Measurements from ENCODE around the gene CABP7.

CABP7 gene

GRCh38 chr22:29755889-29756288, 36.1 kb downstream of the CABP7 start:
- H3K4me1 ChIP-seq (ENCODE audit: control insufficient read depth in 2 of 2, insufficient read depth in 2 of 2, low read length in 2 of 2), result no peaks in the 10 kb centered on the region
- H3K36me3 ChIP-seq (ENCODE audit: control insufficient read depth in 2 of 2, insufficient read depth in 2 of 2, low read length in 2 of 2), result no peaks in the 10 kb centered on the region
- no peak overlapping the region for H3K9ac ChIP-seq (ENCODE audit: low read depth in 1 of 2, low read length in 2 of 2)
- H3K4me3 ChIP-seq (ENCODE audit: low read length in 2 of 2), result no peak overlapping the region
- H3K27ac ChIP-seq (ENCODE audit: low read depth in 2 of 2, low read length in 2 of 2), result no peak overlapping the region
- no peaks in the 10 kb centered on the region for H3K9me3 ChIP-seq (ENCODE audit: control insufficient read depth in 2 of 2, low read length in 2 of 2)
- H3K27me3 ChIP-seq (ENCODE audit: control insufficient read depth in 2 of 2, insufficient read depth in 2 of 2, low read length in 2 of 2), result no peaks in the 10 kb centered on the region

GRCh38 chr22:29756341-29756740, 36.5 kb downstream of the CABP7 start:
- H3K4me3 ChIP-seq (ENCODE audit: low read length in 2 of 2), result no peak overlapping the region
- H3K9ac ChIP-seq (ENCODE audit: low read depth in 1 of 2, low read length in 2 of 2), result no peak overlapping the region
- no peaks in the 10 kb centered on the region for H3K4me1 ChIP-seq (ENCODE audit: control insufficient read depth in 2 of 2, insufficient read depth in 2 of 2, low read length in 2 of 2)
- no peaks in the 10 kb centered on the region for H3K27me3 ChIP-seq (ENCODE audit: control insufficient read depth in 2 of 2, insufficient read depth in 2 of 2, low read length in 2 of 2)
- no peak overlapping the region for H3K27ac ChIP-seq (ENCODE audit: low read depth in 2 of 2, low read length in 2 of 2)
- no peaks in the 10 kb centered on the region for H3K36me3 ChIP-seq (ENCODE audit: control insufficient read depth in 2 of 2, insufficient read depth in 2 of 2, low read length in 2 of 2)
- H3K9me3 ChIP-seq (ENCODE audit: control insufficient read depth in 2 of 2, low read length in 2 of 2), result no peaks in the 10 kb centered on the region

- H3K27ac ChIP-seq (ENCODE audit: low read depth in 2 of 2, low read length in 2 of 2), result no peak overlapping the region
- H3K4me1 ChIP-seq (ENCODE audit: control insufficient read depth in 2 of 2, insufficient read depth in 2 of 2, low read length in 2 of 2), result no peaks in the 10 kb centered on the region
- H3K4me3 ChIP-seq (ENCODE audit: low read length in 2 of 2), result no peak overlapping the region
- no peaks in the 10 kb centered on the region for H3K27me3 ChIP-seq (ENCODE audit: control insufficient read depth in 2 of 2, insufficient read depth in 2 of 2, low read length in 2 of 2)
- H3K36me3 ChIP-seq (ENCODE audit: control insufficient read depth in 2 of 2, insufficient read depth in 2 of 2, low read length in 2 of 2), result no peaks in the 10 kb centered on the region
- no peaks in the 10 kb centered on the region for H3K9me3 ChIP-seq (ENCODE audit: control insufficient read depth in 2 of 2, low read length in 2 of 2)
- H3K9ac ChIP-seq (ENCODE audit: low read depth in 1 of 2, low read length in 2 of 2), result no peak overlapping the region
Measured at GRCh38 chr22:29757096-29757495, 37.3 kb downstream of the CABP7 start.

- Histone ChIP-seq H3K27me3 (ENCODE audit: control insufficient read depth in 2 of 2, insufficient read depth in 2 of 2, low read length in 2 of 2) (no peaks in the 10 kb centered on the region), H3K36me3 (ENCODE audit: control insufficient read depth in 2 of 2, insufficient read depth in 2 of 2, low read length in 2 of 2) (no peaks in the 10 kb centered on the region)
Measured at GRCh38 chr22:29758068-29758622, 38.3 kb downstream of the CABP7 start.

GRCh38 chr22:29758959-29759358, 39.2 kb downstream of the CABP7 start:
- no peaks in the 10 kb centered on the region for H3K4me1 ChIP-seq (ENCODE audit: control insufficient read depth in 2 of 2, insufficient read depth in 2 of 2, low read length in 2 of 2)
- no peak overlapping the region for H3K4me3 ChIP-seq (ENCODE audit: low read length in 2 of 2)
- H3K27ac ChIP-seq (ENCODE audit: low read depth in 2 of 2, low read length in 2 of 2), result no peak overlapping the region

More at GRCh38 chr22:29758068-29758622, 38.3 kb downstream of the CABP7 start:
- no peaks in the 10 kb centered on the region for H3K9me3 ChIP-seq (ENCODE audit: control insufficient read depth in 2 of 2, low read length in 2 of 2)
- no peaks in the 10 kb centered on the region for H3K4me1 ChIP-seq (ENCODE audit: control insufficient read depth in 2 of 2, insufficient read depth in 2 of 2, low read length in 2 of 2)
- H3K9ac ChIP-seq (ENCODE audit: low read depth in 1 of 2, low read length in 2 of 2), result no peak overlapping the region
- no peak overlapping the region for H3K4me3 ChIP-seq (ENCODE audit: low read length in 2 of 2)
- H3K27ac ChIP-seq (ENCODE audit: low read depth in 2 of 2, low read length in 2 of 2), result no peak overlapping the region

GRCh38 chr22:29762263-29762662, 42.5 kb downstream of the CABP7 start:
- Histone ChIP-seq H3K27me3 (ENCODE audit: control insufficient read depth in 2 of 2, insufficient read depth in 2 of 2, low read length in 2 of 2) (no peaks in the 10 kb centered on the region), H3K27ac (ENCODE audit: low read depth in 2 of 2, low read length in 2 of 2) (no peak overlapping the region), H3K4me1 (ENCODE audit: control insufficient read depth in 2 of 2, insufficient read depth in 2 of 2, low read length in 2 of 2) (peaks cover 8% of the 10 kb centered on the region in 2 donors), H3K36me3 (ENCODE audit: control insufficient read depth in 2 of 2, insufficient read depth in 2 of 2, low read length in 2 of 2) (no peaks in the 10 kb centered on the region), H3K9ac (ENCODE audit: low read depth in 1 of 2, low read length in 2 of 2) (no peak overlapping the region), H3K4me3 (ENCODE audit: low read length in 2 of 2) (no peak overlapping the region), H3K9me3 (ENCODE audit: control insufficient read depth in 2 of 2, low read length in 2 of 2) (no peaks in the 10 kb centered on the region)

More at GRCh38 chr22:29758959-29759358, 39.2 kb downstream of the CABP7 start:
- no peak overlapping the region for H3K9ac ChIP-seq (ENCODE audit: low read depth in 1 of 2, low read length in 2 of 2)
- no peaks in the 10 kb centered on the region for H3K27me3 ChIP-seq (ENCODE audit: control insufficient read depth in 2 of 2, insufficient read depth in 2 of 2, low read length in 2 of 2)
- H3K36me3 ChIP-seq (ENCODE audit: control insufficient read depth in 2 of 2, insufficient read depth in 2 of 2, low read length in 2 of 2), result no peaks in the 10 kb centered on the region
- no peaks in the 10 kb centered on the region for H3K9me3 ChIP-seq (ENCODE audit: control insufficient read depth in 2 of 2, low read length in 2 of 2)

GRCh38 chr22:29765905-29766631, 46.3 kb downstream of the CABP7 start:
- peaks cover 12 to 18% of the 10 kb centered on the region in 2 donors for H3K4me1 ChIP-seq (ENCODE audit: control insufficient read depth in 2 of 2, insufficient read depth in 2 of 2, low read length in 2 of 2)
- H3K9ac ChIP-seq (ENCODE audit: low read depth in 1 of 2, low read length in 2 of 2), result peak overlapping the region; percentile 94 to 96
- H3K4me3 ChIP-seq (ENCODE audit: low read length in 2 of 2), result peak overlapping the region; percentile 88 to 92
- H3K27me3 ChIP-seq (ENCODE audit: control insufficient read depth in 2 of 2, insufficient read depth in 2 of 2, low read length in 2 of 2), result no peaks in the 10 kb centered on the region
- no peaks in the 10 kb centered on the region for H3K9me3 ChIP-seq (ENCODE audit: control insufficient read depth in 2 of 2, low read length in 2 of 2)
- H3K27ac ChIP-seq (ENCODE audit: low read depth in 2 of 2, low read length in 2 of 2), result peak overlapping the region; percentile 92 to 94
- H3K36me3 ChIP-seq (ENCODE audit: control insufficient read depth in 2 of 2, insufficient read depth in 2 of 2, low read length in 2 of 2), result peaks cover 13 to 21% of the 10 kb centered on the region in 2 donors

- Histone ChIP-seq H3K9ac (ENCODE audit: low read depth in 1 of 2, low read length in 2 of 2) (peak within 1 kb of the TSS; percentile 94 to 96), H3K4me1 (ENCODE audit: control insufficient read depth in 2 of 2, insufficient read depth in 2 of 2, low read length in 2 of 2) (peaks cover 12 to 18% of the 10 kb centered on the region in 2 donors), H3K9me3 (ENCODE audit: control insufficient read depth in 2 of 2, low read length in 2 of 2) (no peaks in the 10 kb centered on the region), H3K4me3 (ENCODE audit: low read length in 2 of 2) (peak within 1 kb of the TSS; percentile 88 to 92), H3K27me3 (ENCODE audit: control insufficient read depth in 2 of 2, insufficient read depth in 2 of 2, low read length in 2 of 2) (no peaks in the 10 kb centered on the region), H3K36me3 (ENCODE audit: control insufficient read depth in 2 of 2, insufficient read depth in 2 of 2, low read length in 2 of 2) (peaks cover 14 to 22% of the 10 kb centered on the region in 2 donors), H3K27ac (ENCODE audit: low read depth in 2 of 2, low read length in 2 of 2) (peak within 1 kb of the TSS; percentile 92 to 94)
Measured at GRCh38 chr22:29766632-29767170, 46.9 kb downstream of the CABP7 start, which contains the start of gene ZMAT5. Gene ZMAT5, minus strand, starts transcription at chr22:29767007. Its CDS starts 18,463 bp downstream, at chr22:29748544.

- Histone ChIP-seq H3K4me1 (ENCODE audit: control insufficient read depth in 2 of 2, insufficient read depth in 2 of 2, low read length in 2 of 2) (peaks cover 12 to 18% of the 10 kb centered on the region in 2 donors), H3K4me3 (ENCODE audit: low read length in 2 of 2) (peak within 1 kb of the TSS; percentile 88 to 92), H3K27me3 (ENCODE audit: control insufficient read depth in 2 of 2, insufficient read depth in 2 of 2, low read length in 2 of 2) (no peaks in the 10 kb centered on the region), H3K9me3 (ENCODE audit: control insufficient read depth in 2 of 2, low read length in 2 of 2) (no peaks in the 10 kb centered on the region), H3K36me3 (ENCODE audit: control insufficient read depth in 2 of 2, insufficient read depth in 2 of 2, low read length in 2 of 2) (peaks cover 14 to 22% of the 10 kb centered on the region in 2 donors), H3K9ac (ENCODE audit: low read depth in 1 of 2, low read length in 2 of 2) (peak within 1 kb of the TSS; percentile 94 to 96), H3K27ac (ENCODE audit: low read depth in 2 of 2, low read length in 2 of 2) (peak within 1 kb of the TSS; percentile 92 to 94)
Measured at GRCh38 chr22:29767171-29768051, 47.6 kb downstream of the CABP7 start, which contains the start of gene UQCR10. Gene UQCR10, plus strand, starts transcription at chr22:29767369. Its CDS starts 30 bp downstream, at chr22:29767399.
